ENCODE results near the gene IQSEC1. TPM values are rescaled to one million over a fixed set of nuclear protein-coding genes. Genes with fewer than 3 reads are reported as not detected.

IQSEC1 gene
- total RNA-seq, 1 donor from 2014 or later, result 29.5 TPM

GRCh38 chr3:12963231-12963896, 109.9 kb downstream of the IQSEC1 start:
- peaks cover 8% of the 10 kb centered on the region for H3K36me3 Mint-ChIP-seq (ENCODE audit: low read depth, unreplicated experiment)
- no peak overlapping the region for H3K4me3 Mint-ChIP-seq (ENCODE audit: unreplicated experiment)
- H3K4me1 Mint-ChIP-seq (ENCODE audit: low read depth, unreplicated experiment), result peaks cover 22% of the 10 kb centered on the region
- Histone ChIP-seq H3K27ac (ENCODE audit: low read depth, low read length) (no peak overlapping the region), H3K79me2 (ENCODE audit: insufficient read depth, low read length) (peaks cover 82% of the 10 kb centered on the region), H4K20me1 (ENCODE audit: insufficient read depth, low read length) (peaks cover 86% of the 10 kb centered on the region), H3K4me3 (ENCODE audit: insufficient read depth, low read depth, low read length) (no peak overlapping the region), H3K9ac (ENCODE audit: low read length) (no peak overlapping the region), H3K27me3 (ENCODE audit: insufficient read depth, low read length) (no peaks in the 10 kb centered on the region), H3K4me2 (ENCODE audit: low read length) (no peak overlapping the region), H2AFZ (ENCODE audit: low read depth, low read length) (no peak overlapping the region), H3K36me3 (ENCODE audit: insufficient read depth, low read length) (no peaks in the 10 kb centered on the region), H3K4me1 (ENCODE audit: insufficient read depth, low read length) (peaks cover 16% of the 10 kb centered on the region), H3K9me3 (ENCODE audit: insufficient read depth, low read depth, low read length) (no peaks in the 10 kb centered on the region)
- FAIRE-seq (no peak), DNase-seq (ENCODE audit: low read depth) (no peak)
- H3K27ac Mint-ChIP-seq (ENCODE audit: unreplicated experiment), result no peak overlapping the region
- H3K27me3 Mint-ChIP-seq (ENCODE audit: low read depth, unreplicated experiment), result no peaks in the 10 kb centered on the region
- TF ChIP-seq CTCF (IDR thresholded peaks at IDR 0.05; ENCODE audit: insufficient read depth, low read depth, low read length) (no peak), EZH2 (IDR thresholded peaks at IDR 0.05; ENCODE audit: insufficient read depth, low read length) (no peak)
- no peaks in the 10 kb centered on the region for H3K9me3 Mint-ChIP-seq (ENCODE audit: unreplicated experiment)

- H2AFZ ChIP-seq (ENCODE audit: low read depth, low read length), result no peak overlapping the region
- H3K9ac ChIP-seq (ENCODE audit: low read length), result no peak overlapping the region
- no peaks in the 10 kb centered on the region for H3K9me3 Mint-ChIP-seq (ENCODE audit: unreplicated experiment)
- peaks cover 10% of the 10 kb centered on the region for H3K36me3 Mint-ChIP-seq (ENCODE audit: low read depth, unreplicated experiment)
- H3K4me2 ChIP-seq (ENCODE audit: low read length), result no peak overlapping the region
- FAIRE-seq (no peak), DNase-seq (ENCODE audit: low read depth) (no peak)
- H3K79me2 ChIP-seq (ENCODE audit: insufficient read depth, low read length), result peaks cover 92% of the 10 kb centered on the region
- no peaks in the 10 kb centered on the region for H3K27me3 Mint-ChIP-seq (ENCODE audit: low read depth, unreplicated experiment)
- H3K4me3 ChIP-seq (ENCODE audit: insufficient read depth, low read depth, low read length), result no peak overlapping the region
- H3K4me3 Mint-ChIP-seq (ENCODE audit: unreplicated experiment), result no peak overlapping the region
- H3K27ac ChIP-seq (ENCODE audit: low read depth, low read length), result no peak overlapping the region
- H3K9me3 ChIP-seq (ENCODE audit: insufficient read depth, low read depth, low read length), result no peaks in the 10 kb centered on the region
- TF ChIP-seq EZH2 (IDR thresholded peaks at IDR 0.05; ENCODE audit: insufficient read depth, low read length) (no peak), CTCF (IDR thresholded peaks at IDR 0.05; ENCODE audit: insufficient read depth, low read depth, low read length) (no peak)
- peaks cover 96% of the 10 kb centered on the region for H4K20me1 ChIP-seq (ENCODE audit: insufficient read depth, low read length)
- H3K27ac Mint-ChIP-seq (ENCODE audit: unreplicated experiment), result no peak overlapping the region
- peaks cover 16% of the 10 kb centered on the region for H3K4me1 ChIP-seq (ENCODE audit: insufficient read depth, low read length)
- H3K4me1 Mint-ChIP-seq (ENCODE audit: low read depth, unreplicated experiment), result peaks cover 22% of the 10 kb centered on the region
- H3K36me3 ChIP-seq (ENCODE audit: insufficient read depth, low read length), result no peaks in the 10 kb centered on the region
- no peaks in the 10 kb centered on the region for H3K27me3 ChIP-seq (ENCODE audit: insufficient read depth, low read length)
Observed at GRCh38 chr3:12962292-12962691, 110.9 kb downstream of the IQSEC1 start.

GRCh38 chr3:12961697-12962036, 111.6 kb downstream of the IQSEC1 start:
- H4K20me1 ChIP-seq (ENCODE audit: insufficient read depth, low read length), result peaks cover 99% of the 10 kb centered on the region
- H3K79me2 ChIP-seq (ENCODE audit: insufficient read depth, low read length), result peaks cover 91% of the 10 kb centered on the region
- TF ChIP-seq EZH2 (IDR thresholded peaks at IDR 0.05; ENCODE audit: insufficient read depth, low read length) (no peak), CTCF (IDR thresholded peaks at IDR 0.05; ENCODE audit: insufficient read depth, low read depth, low read length) (no peak)
- FAIRE-seq, result no peak
- Mint-ChIP-seq H3K36me3 (ENCODE audit: low read depth, unreplicated experiment) (peaks cover 10% of the 10 kb centered on the region), H3K4me1 (ENCODE audit: low read depth, unreplicated experiment) (peaks cover 20% of the 10 kb centered on the region), H3K9me3 (ENCODE audit: unreplicated experiment) (no peaks in the 10 kb centered on the region), H3K27ac (ENCODE audit: unreplicated experiment) (peak overlapping the region; percentile 35), H3K4me3 (ENCODE audit: unreplicated experiment) (no peak overlapping the region), H3K27me3 (ENCODE audit: low read depth, unreplicated experiment) (no peaks in the 10 kb centered on the region)
- H3K9ac ChIP-seq (ENCODE audit: low read length), result no peak overlapping the region
- no peaks in the 10 kb centered on the region for H3K9me3 ChIP-seq (ENCODE audit: insufficient read depth, low read depth, low read length)
- no peaks in the 10 kb centered on the region for H3K27me3 ChIP-seq (ENCODE audit: insufficient read depth, low read length)
- H3K36me3 ChIP-seq (ENCODE audit: insufficient read depth, low read length), result no peaks in the 10 kb centered on the region
- H3K27ac ChIP-seq (ENCODE audit: low read depth, low read length), result no peak overlapping the region
- no peak overlapping the region for H2AFZ ChIP-seq (ENCODE audit: low read depth, low read length)
- DNase-seq (ENCODE audit: low read depth), result no peak
- no peak overlapping the region for H3K4me3 ChIP-seq (ENCODE audit: insufficient read depth, low read depth, low read length)
- H3K4me2 ChIP-seq (ENCODE audit: low read length), result no peak overlapping the region
- peaks cover 12% of the 10 kb centered on the region for H3K4me1 ChIP-seq (ENCODE audit: insufficient read depth, low read length)
